HepG2 (cell line): ENCODE measurements around the gene CTIF. TPM values are rescaled to one million over a fixed set of nuclear protein-coding genes. Genes with fewer than 3 reads are reported as not detected.

ENCODE experiments used
- CCAR2 ChIP-seq: fragments of 200-400 bp; formaldehyde crosslinking; optimal IDR thresholded peaks from 2 replicates; pipeline ENCODE3; 2018; ENCODE audit warnings: low read depth, mild to moderate bottlenecking, low read length, moderate library complexity
- DZIP1 ChIP-seq: sonication (generic); formaldehyde crosslinking; IDR thresholded peaks from 2 replicates; pipeline ENCODE4 v1.5.0; 2020; ENCODE audit warnings: mild to moderate bottlenecking, missing genetic modification reagents
- HOMEZ ChIP-seq: IDR thresholded peaks from 2 replicates; pipeline ENCODE4 v1.6.1; 2016; ENCODE audit warnings: low read depth
- KLF15 ChIP-seq: sonication (generic); formaldehyde crosslinking; IDR thresholded peaks from 2 replicates; pipeline ENCODE4 v1.8.1; 2023; ENCODE audit warnings: borderline replicate concordance, mild to moderate bottlenecking, inconsistent platforms, missing genetic modification reagents, mixed read lengths
- MIER3 ChIP-seq: IDR thresholded peaks from 2 replicates; pipeline ENCODE4 v1.6.1; 2016; ENCODE audit warnings: missing compliant biosample characterization, borderline replicate concordance
- MTERF4 ChIP-seq: sonication (generic); formaldehyde crosslinking; IDR thresholded peaks from 2 replicates; pipeline ENCODE4 v1.8.0; 2023; ENCODE audit warnings: mild to moderate bottlenecking, missing genetic modification reagents
- NR0B2 ChIP-seq: sonication (generic); formaldehyde crosslinking; IDR thresholded peaks from 2 replicates; pipeline ENCODE4 v1.4.0; 2020; ENCODE audit warnings: mild to moderate bottlenecking, missing genetic modification reagents
- NRL ChIP-seq: sonication (generic); formaldehyde crosslinking; IDR thresholded peaks from 2 replicates; pipeline ENCODE4 v1.5.0; 2020; ENCODE audit warnings: missing genetic modification reagents, mild to moderate bottlenecking, moderate library complexity, borderline replicate concordance
- RBFOX2 ChIP-seq: fragments of 200-400 bp; formaldehyde crosslinking; IDR thresholded peaks from 2 replicates; pipeline ENCODE4 v1.6.1; 2017; ENCODE audit warnings: low read depth, mild to moderate bottlenecking, low read length
- TEF ChIP-seq: sonication (generic); formaldehyde crosslinking; IDR thresholded peaks from 2 replicates; pipeline ENCODE4 v1.5.0; 2020; ENCODE audit warnings: missing genetic modification reagents
- ZFAT ChIP-seq: sonication (generic); formaldehyde crosslinking; conservative IDR thresholded peaks from 2 replicates; pipeline ENCODE4 v1.8.1; 2023; ENCODE audit warnings: missing genetic modification reagents, inconsistent platforms
- ZFP90 ChIP-seq: sonication (generic); formaldehyde crosslinking; IDR thresholded peaks from 2 replicates; pipeline ENCODE4 v1.8.0; 2022; ENCODE audit warnings: missing genetic modification reagents, mild to moderate bottlenecking, inconsistent platforms, borderline replicate concordance
- ZNF260 ChIP-seq: sonication (generic); formaldehyde crosslinking; IDR thresholded peaks from 2 replicates; pipeline ENCODE4 v1.4.0; 2020; ENCODE audit warnings: missing genetic modification reagents, low read depth, mild to moderate bottlenecking, borderline replicate concordance
- ZNF281 ChIP-seq: sonication (generic); formaldehyde crosslinking; IDR thresholded peaks from 2 replicates; pipeline ENCODE4 v1.4.0; 2020; ENCODE audit warnings: missing genetic modification reagents, borderline replicate concordance
- ZNF652 ChIP-seq: IDR thresholded peaks from 2 replicates; pipeline ENCODE4 v1.6.1; 2016; ENCODE audit warnings: low read depth, borderline replicate concordance
- ZNF746 ChIP-seq: sonication (generic); formaldehyde crosslinking; IDR thresholded peaks from 2 replicates; pipeline ENCODE4 v1.8.0; 2022; ENCODE audit warnings: mild to moderate bottlenecking, missing genetic modification reagents
- ZNF782 ChIP-seq: sonication (generic); formaldehyde crosslinking; IDR thresholded peaks from 2 replicates; pipeline ENCODE4 v1.4.0; 2020; ENCODE audit warnings: missing genetic modification reagents, mild to moderate bottlenecking, borderline replicate concordance
- ZNF841 ChIP-seq: sonication (generic); formaldehyde crosslinking; IDR thresholded peaks from 2 replicates; pipeline ENCODE4 v1.8.1; 2023; ENCODE audit warnings: missing genetic modification reagents, borderline replicate concordance
- polyA plus RNA-seq, 8 experiments: library from polyadenylated mRNA; depleted of rRNA in 3 of 8; stranded (reverse) in 7 of 8; unstranded in 1 of 8; fragments of >200 nt; fragmentation: Illumina TruSeq in 4 of 8; extraction: Trizol in 4 of 8; gene quantifications; 2 replicates each; pipeline versions ENCODE4 v1.2.1 to v1.2.3, GENCODE V29; 2011 to 2016; ENCODE audit warnings: low read depth in 4 of 8, missing spikeins in 1 of 8, mixed read lengths in 1 of 8; ENCODE audit not compliant: insufficient read depth in 1 of 8
- total RNA-seq, 5 experiments: library from RNA; depleted of rRNA; stranded (reverse); fragments of >200 nt; fragmentation: Illumina TruSeq; extraction: Trizol; gene quantifications; 2 replicates each; pipeline ENCODE4 v1.2.3, GENCODE V29; 2016; ENCODE audit warnings: low read depth in 1 of 5

Gene CTIF
- total and polyA plus RNA-seq, 2 of the 13 experiments (the other 11 are each of a cell fraction or from before 2014, with no cell fraction given) = 18.2 to 28.0 TPM

GRCh38 chr18:48868468-48869466 lies 329.9 kb downstream of the CTIF start (continued):
- TF ChIP-seq TEF (CRISPR knock-in tag) (no peak), ZNF782 (CRISPR knock-in tag) (0 out of 2 replicates have a peak, but pooled peaks have one; percentile 24), ZFAT (CRISPR knock-in tag) (no peak), ZNF281 (CRISPR knock-in tag) (no peak), ZNF260 (no peak), ZNF746 (0 out of 2 replicates have a peak, but pooled peaks have one; percentile 43), NRL (CRISPR knock-in tag) (peak; percentile 37; the same call in 1 of the 2 replicates), NR0B2 (CRISPR knock-in tag) (no peak), ZNF652 (no peak), RBFOX2 (no peak), ZFP90 (CRISPR knock-in tag) (no peak), DZIP1 (CRISPR knock-in tag) (no peak), KLF15 (CRISPR knock-in tag) (no peak), ZNF841 (CRISPR knock-in tag) (no peak), CCAR2 (no peak), MTERF4 (no peak), MIER3 (CRISPR knock-in tag) (no peak), HOMEZ (CRISPR knock-in tag) (no peak)
